A549 (cell line): ENCODE measurements around the gene SLC26A1. TPM values are rescaled to one million over a fixed set of nuclear protein-coding genes. Genes with fewer than 3 reads are reported as not detected.
"Not testable (repeated sequence)": the region's sequence is repeated elsewhere in the genome, so short reads cannot be mapped to it uniquely, and the experiment has no call there.

Experiments used
- ATAC-seq, 2 experiments: fragments of 200-7000 bp in 1 of 2; fragments of >200 bp in 1 of 2; cut with Nextera tagmentation in 1 of 2; cut with Tn5 transposase in 1 of 2; 3 replicates each; pipeline versions ENCODE4 v1.8.0 to v1.9.1; 2018 to 2020; ENCODE audit warnings: mild to moderate bottlenecking in 1 of 2, moderate library complexity in 1 of 2
- CTCF ChIA-PET: fragments of 300-600 bp; sonication (Branson Sonifier 250); formaldehyde crosslinking; extraction: SDS; loops from one replicate; lab custom pipeline; 2021; ENCODE audit warnings: antibody characterized with exemption, inconsistent platforms; lab: Yijun Ruan, JAX
- POLR2A ChIA-PET: fragments of 350-600 bp; formaldehyde crosslinking; extraction: SDS; loops from one replicate; lab custom pipeline; 2021; ENCODE audit warnings: antibody characterized with exemption, inconsistent platforms; lab: Yijun Ruan, JAX
- DNase-seq, 2 experiments: peaks; one replicate each; pipeline versions ENCODE4 v3.0.0 to v3.0.0-alpha.2; 2011 to 2016; ENCODE audit warnings: low read depth in 1 of 2, low spot score in 1 of 2
- FAIRE-seq: peaks from 2 replicates; lab custom pipeline; 2011; peaks lifted over from hg19 to GRCh38; lab: Jason Lieb, UNC
- H3K27ac ChIP-seq, 2 experiments: fragments of >200 bp; sonication (Bioruptor Twin); formaldehyde crosslinking; 3 replicates each; pipeline ENCODE4 v1.5.1; 2016 to 2017
- H3K4me1 ChIP-seq: fragments of >200 bp; sonication (Bioruptor Twin); formaldehyde crosslinking; 3 replicates; pipeline ENCODE4 v1.6.1; 2016
- H3K4me2 ChIP-seq: fragments of >200 bp; sonication (Bioruptor Twin); formaldehyde crosslinking; 3 replicates; pipeline ENCODE4 v1.6.1; 2016
- H3K4me3 ChIP-seq: fragments of >200 bp; sonication (Bioruptor Twin); formaldehyde crosslinking; 3 replicates; pipeline ENCODE4 v1.5.1; 2016
- H3K9me3 ChIP-seq: fragments of >200 bp; sonication (Bioruptor Twin); formaldehyde crosslinking; 3 replicates; pipeline ENCODE4 v1.6.1; 2016
- BHLHE40 ChIP-seq: IDR thresholded peaks from 2 replicates; pipeline ENCODE4 v1.6.1; 2012; ENCODE audit warnings: low read depth, low read length, inconsistent platforms
- CBX2 ChIP-seq: fragments of 200-600 bp; sonication (generic); IDR thresholded peaks from 2 replicates; pipeline ENCODE4 v1.6.1; 2016; ENCODE audit warnings: low read depth, mild to moderate bottlenecking, borderline replicate concordance
- CEBPB ChIP-seq, 2 experiments: fragments of >200 bp in 1 of 2; sonication (Bioruptor Twin) in 1 of 2; formaldehyde crosslinking in 1 of 2; IDR thresholded peaks; 2 replicates each; pipeline ENCODE4 v1.6.1; 2012 to 2016
- EHF ChIP-seq: fragments of 250-450 bp; sonication (Bioruptor Pico); IDR thresholded peaks from 2 replicates; pipeline ENCODE4 v1.5.0; 2020; ENCODE audit warnings: mild to moderate bottlenecking
- HDAC2 ChIP-seq: fragments of 200-600 bp; sonication (generic); IDR thresholded peaks from 2 replicates; pipeline ENCODE4 v1.6.1; 2016
- HEYL ChIP-seq: fragments of 250-450 bp; sonication (Bioruptor Pico); IDR thresholded peaks from 2 replicates; pipeline ENCODE4 v1.8.0; 2021; ENCODE audit warnings: mild to moderate bottlenecking, moderate library complexity
- HOXB5 ChIP-seq: fragments of 250-450 bp; sonication (Bioruptor Pico); IDR thresholded peaks from 2 replicates; pipeline ENCODE4 v1.5.0; 2020; ENCODE audit warnings: mild to moderate bottlenecking, moderate library complexity
- JUN ChIP-seq, 2 experiments: fragments of >200 bp; sonication (Bioruptor Twin); formaldehyde crosslinking; IDR thresholded peaks; 2 replicates in 1 of 2; 3 replicates in 1 of 2; pipeline ENCODE4 v1.6.1; 2016 to 2017
- RARB ChIP-seq: fragments of 250-450 bp; sonication (Bioruptor Pico); IDR thresholded peaks from 2 replicates; pipeline ENCODE4 v1.8.0; 2021; ENCODE audit warnings: mild to moderate bottlenecking, moderate library complexity
- RFX5 ChIP-seq: fragments of 450-650 bp; IDR thresholded peaks from 2 replicates; pipeline ENCODE4 v1.7.1; 2014; ENCODE audit warnings: antibody characterized with exemption, mild to moderate bottlenecking, moderate library complexity
- RNF2 ChIP-seq: fragments of 200-600 bp; sonication (generic); IDR thresholded peaks from 2 replicates; pipeline ENCODE4 v1.6.1; 2016; ENCODE audit warnings: low read depth, mild to moderate bottlenecking, antibody characterized with exemption, moderate library complexity, borderline replicate concordance
- SMC3 ChIP-seq: fragments of >200 bp; sonication (Bioruptor Twin); formaldehyde crosslinking; IDR thresholded peaks from 3 replicates; pipeline ENCODE4 v1.6.1; 2018; ENCODE audit warnings: inconsistent platforms
- ZC3H11A ChIP-seq: fragments of 450-650 bp; IDR thresholded peaks from 2 replicates; pipeline ENCODE4 v1.6.1; 2014; ENCODE audit warnings: antibody characterized with exemption, mild to moderate bottlenecking
- ZFP36 ChIP-seq: fragments of 450-650 bp; IDR thresholded peaks from 2 replicates; pipeline ENCODE4 v1.6.1; 2014; ENCODE audit warnings: borderline replicate concordance; ENCODE audit not compliant: partially characterized antibody
- WGBS: methylation state at CpG from one replicate; pipeline ENCODE4 v1.1.6; 2017; ENCODE audit errors: missing lambda C conversion rate; 5-methylcytosine and 5-hydroxymethylcytosine counted together
- polyA plus RNA-seq, 4 experiments: library from polyadenylated mRNA; depleted of rRNA in 3 of 4; stranded (reverse); fragments of >200 nt; fragmentation: RNase III in 1 of 4; extraction: RNeasy Plus Mini Kit Qiagen cat#74134 plus additional on column Dnase treatment in 1 of 4; gene quantifications; 2 replicates in 3 of 4; 3 replicates in 1 of 4; pipeline ENCODE4 v1.2.3, GENCODE V29; 2011 to 2017
- TF ChIP-seq, protein P1 (sequence below): fragments of 250-450 bp; sonication (Bioruptor Pico); IDR thresholded peaks from 2 replicates; pipeline ENCODE4 v1.5.0; 2020; ENCODE audit warnings: low read depth, mild to moderate bottlenecking, moderate library complexity

SLC26A1 gene
- polyA plus RNA-seq, 2 of the 4 experiments (the other 2 are of a cell fraction) = 0.23 to 0.61 TPM

DNA sequence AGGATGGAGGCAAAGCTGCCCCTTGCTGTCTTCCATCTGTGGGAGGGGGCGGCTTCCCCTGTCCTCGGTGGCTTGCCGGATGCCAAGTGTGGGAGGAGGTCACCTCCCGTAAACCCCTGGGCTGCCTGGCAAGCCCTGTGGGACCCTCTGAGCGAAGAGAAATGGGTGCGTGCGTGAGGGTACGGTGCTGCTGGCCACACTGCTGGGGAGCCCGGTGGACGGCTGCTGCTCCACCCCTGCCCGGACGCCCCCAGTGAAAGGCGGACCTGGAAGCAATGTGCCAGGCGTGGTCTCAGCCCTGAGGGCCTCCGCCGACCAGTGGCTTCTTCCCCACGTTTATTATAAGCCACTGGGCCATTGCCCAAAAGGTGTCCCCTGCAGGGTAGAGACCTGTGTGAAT is 10.9 kb downstream of the SLC26A1 start:
- ATAC-seq (no peak), FAIRE-seq (no peak), DNase-seq (no peak)
- no peak overlapping the region for H3K4me3 ChIP-seq
- no peak overlapping the region for H3K27ac ChIP-seq
- WGBS = 79% methylated on average over 6 of the region's 17 CpGs
- no peak for TF ChIP-seq CBX2
- TF ChIP-seq ZFP36 = no peak
- no peak for TF ChIP-seq RNF2
- no peak for TF ChIP-seq HDAC2
- no peak for TF ChIP-seq ZC3H11A
- TF ChIP-seq BHLHE40 = no peak
- TF ChIP-seq HOXB5 = no peak
- ChIA-PET POLR2A (no interaction called here), CTCF (no interaction called here)
- no peak overlapping the region for H3K4me2 ChIP-seq
- peaks cover 17% of the 10 kb centered on the region; the same call in 2 of the 3 replicates for H3K4me1 ChIP-seq
- no peaks in the 10 kb centered on the region for H3K9me3 ChIP-seq

DNA sequence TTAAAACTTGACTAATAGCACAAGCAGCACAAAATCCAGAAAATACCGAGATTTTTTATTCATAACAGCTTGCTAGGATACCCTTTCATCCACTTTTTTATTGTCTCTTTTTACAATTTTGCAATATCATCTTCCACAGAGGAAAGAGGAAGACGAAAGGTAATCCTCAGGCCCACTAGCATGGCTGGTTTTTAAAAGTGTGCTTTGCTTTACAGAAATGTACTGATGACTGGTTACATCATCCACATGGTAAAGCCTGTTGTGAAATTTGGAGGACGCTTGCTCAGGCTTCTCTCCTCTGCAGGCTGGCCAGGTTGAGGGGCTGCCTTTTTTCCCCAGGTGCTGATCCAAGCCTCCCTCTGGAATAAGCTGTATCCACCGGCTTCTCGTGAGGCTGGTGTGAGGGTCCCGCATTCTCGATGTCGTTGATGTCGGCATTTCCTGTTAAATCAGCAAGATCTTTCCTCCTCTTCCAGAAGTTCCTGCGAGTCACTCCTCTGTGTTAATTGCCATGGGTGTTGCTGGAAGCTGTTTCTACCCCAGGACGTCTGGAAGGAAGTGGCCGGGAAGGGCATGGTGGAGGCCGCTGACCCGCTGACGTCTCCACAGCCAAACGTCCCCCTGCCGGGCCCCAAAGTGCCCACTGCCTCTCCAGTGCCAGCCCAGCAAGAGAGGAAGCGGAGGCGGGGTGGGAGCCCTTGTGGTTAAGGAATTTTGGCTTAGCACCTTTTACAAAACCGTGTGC is 14.1 kb downstream of the SLC26A1 start:
- H3K4me2 ChIP-seq = no peak overlapping the region
- no peak overlapping the region for H3K4me3 ChIP-seq
- POLR2A ChIA-PET = no interaction called here
- 80% methylated on average over 17 of the region's 20 CpGs for WGBS
- CTCF ChIA-PET = interaction anchor here (1.6 kb wide), 1 partner anchor 8 kb away, joined by 3 read pairs; the partner anchor contains the start of gene IDUA
- no peaks in the 10 kb centered on the region for H3K9me3 ChIP-seq
- no peak for TF ChIP-seq RFX5
- 0 out of 4 replicates have a peak, but pooled peaks of 1 of the 2 experiments have one; percentile 33 for TF ChIP-seq CEBPB (IDR thresholded peaks at IDR 0.05)
- peak overlapping the region; percentile 43 to 64; a peak in 4 of 6 replicates for H3K27ac ChIP-seq
- FAIRE-seq = no peak
- no peak for ATAC-seq
- H3K4me1 ChIP-seq = peaks cover 7% of the 10 kb centered on the region; the same call in 2 of the 3 replicates
- no peak for DNase-seq

GRCh38 chr4:976016-976415 is 17.2 kb downstream of the SLC26A1 start:
- FAIRE-seq, CTCF ChIA-PET, H3K27ac ChIP-seq, ATAC-seq, H3K4me2 ChIP-seq, H3K4me3 ChIP-seq, H3K9me3 ChIP-seq, POLR2A ChIA-PET, DNase-seq: not testable (repeated sequence)
- peaks cover 21% of the 10 kb centered on the region for H3K4me1 ChIP-seq
- WGBS = 82% methylated on average over 7 of the region's 25 CpGs

GRCh38 chr4:974668-975067 is 18.5 kb downstream of the SLC26A1 start:
- ChIA-PET CTCF (interaction anchor here (1.0 kb wide), 1 partner anchor 13 kb away, joined by 3 read pairs; the partner anchor contains the start of gene IDUA), POLR2A (interaction anchor here (1.1 kb wide), 1 partner anchor 13 kb away, joined by 4 read pairs; no protein-coding TSS in a partner anchor)
- no peak overlapping the region; a peak in 1 of 6 replicates for H3K27ac ChIP-seq
- no peak overlapping the region for H3K4me2 ChIP-seq
- H3K4me3 ChIP-seq = no peak overlapping the region
- H3K9me3 ChIP-seq = no peaks in the 10 kb centered on the region
- ATAC-seq = no peak; a peak in 1 of 6 replicates
- no peak for FAIRE-seq
- peaks cover 21% of the 10 kb centered on the region for H3K4me1 ChIP-seq
- DNase-seq = no peak
- 90% methylated on average over 7 of the region's 9 CpGs for WGBS
- TF ChIP-seq CEBPB (IDR thresholded peaks at IDR 0.05) (no peak), JUN (IDR thresholded peaks at IDR 0.05) (no peak), SMC3 (no peak), EHF (no peak), RARB (CRISPR knock-in tag) (no peak), HEYL (CRISPR knock-in tag) (no peak)
- TF ChIP-seq, protein P1, sequence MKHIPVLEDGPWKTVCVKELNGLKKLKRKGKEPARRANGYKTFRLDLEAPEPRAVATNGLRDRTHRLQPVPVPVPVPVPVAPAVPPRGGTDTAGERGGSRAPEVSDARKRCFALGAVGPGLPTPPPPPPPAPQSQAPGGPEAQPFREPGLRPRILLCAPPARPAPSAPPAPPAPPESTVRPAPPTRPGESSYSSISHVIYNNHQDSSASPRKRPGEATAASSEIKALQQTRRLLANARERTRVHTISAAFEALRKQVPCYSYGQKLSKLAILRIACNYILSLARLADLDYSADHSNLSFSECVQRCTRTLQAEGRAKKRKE = no peak
